Muscle of arm (tissue), 12 donors: ENCODE results near the gene KIAA1671. TPM values are rescaled to one million over a fixed set of nuclear protein-coding genes. Genes with fewer than 3 reads are reported as not detected.

Experiments
- DNase-seq: peaks from one replicate; pipeline ENCODE4 v3.0.0-alpha.2; 2013
- polyA plus RNA-seq, 12 donors: library from polyadenylated mRNA; unstranded; fragments of 120-200 nt; gene quantifications; one replicate each; pipeline ENCODE4 v1.2.1, GENCODE V29; 2013; ENCODE audit not compliant: insufficient read length in 12 of 12

KIAA1671 gene
- polyA plus RNA-seq, 12 donors = 22.8 to 48.6 (median 33.3) TPM; not detected in 1

DNA sequence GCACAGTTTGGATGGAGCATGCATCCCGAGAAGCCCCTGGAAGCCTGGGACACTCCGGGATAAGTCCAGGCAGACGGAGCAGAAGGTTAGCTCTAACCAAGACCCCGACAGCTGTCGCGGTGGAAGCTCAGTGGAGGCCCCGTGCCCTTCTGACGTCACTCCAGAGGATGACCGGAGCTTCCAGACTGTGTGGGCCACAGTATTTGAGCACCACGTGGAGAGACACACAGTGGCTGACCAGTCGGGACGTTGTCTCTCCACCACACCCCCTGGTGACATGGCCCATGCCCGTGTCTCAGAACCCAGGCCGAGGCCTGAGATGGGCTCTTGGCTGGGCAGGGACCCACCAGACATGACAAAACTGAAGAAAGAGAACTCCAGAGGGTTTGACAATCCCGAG, 86.3 kb downstream of the KIAA1671 start:
- DNase-seq = no peak

DNA sequence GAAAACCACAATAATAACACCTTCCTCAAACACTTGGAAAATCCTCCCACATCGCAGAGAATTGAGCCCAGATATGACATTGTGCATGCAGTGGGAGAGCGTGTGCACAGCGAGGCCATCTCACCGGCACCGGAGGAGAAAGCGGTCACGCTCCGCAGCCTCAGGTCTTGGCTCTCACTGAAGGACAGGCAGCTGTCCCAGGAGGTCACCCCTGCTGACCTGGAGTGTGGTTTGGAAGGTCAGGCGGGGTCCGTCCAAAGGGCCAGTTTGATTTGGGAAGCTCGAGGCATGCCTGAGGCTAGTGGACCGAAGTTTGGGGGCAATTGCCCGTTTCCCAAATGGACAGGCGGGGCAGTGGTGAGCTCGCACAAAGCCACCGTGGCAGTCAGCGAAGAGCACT, 86.7 kb downstream of the KIAA1671 start:
- DNase-seq = no peak

DNA sequence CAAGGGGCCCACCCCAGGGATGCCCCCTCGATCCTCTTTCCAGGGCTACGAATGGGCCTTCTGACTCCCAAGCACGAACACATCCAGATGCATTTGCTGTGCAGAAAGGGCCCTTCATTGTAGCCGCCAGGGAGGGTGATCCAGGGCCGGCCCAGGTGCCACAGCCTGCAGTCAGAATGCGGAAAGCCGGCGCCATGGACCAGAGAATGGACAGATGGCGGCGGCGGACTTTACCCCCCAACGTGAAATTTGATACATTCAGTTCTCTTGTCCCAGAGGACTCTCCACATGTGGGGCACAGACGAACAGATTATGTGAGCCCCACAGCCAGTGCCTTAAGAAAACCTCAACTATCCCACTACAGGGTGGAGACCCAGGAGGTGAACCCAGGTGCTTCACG, 87.2 kb downstream of the KIAA1671 start:
- DNase-seq = no peak

DNA sequence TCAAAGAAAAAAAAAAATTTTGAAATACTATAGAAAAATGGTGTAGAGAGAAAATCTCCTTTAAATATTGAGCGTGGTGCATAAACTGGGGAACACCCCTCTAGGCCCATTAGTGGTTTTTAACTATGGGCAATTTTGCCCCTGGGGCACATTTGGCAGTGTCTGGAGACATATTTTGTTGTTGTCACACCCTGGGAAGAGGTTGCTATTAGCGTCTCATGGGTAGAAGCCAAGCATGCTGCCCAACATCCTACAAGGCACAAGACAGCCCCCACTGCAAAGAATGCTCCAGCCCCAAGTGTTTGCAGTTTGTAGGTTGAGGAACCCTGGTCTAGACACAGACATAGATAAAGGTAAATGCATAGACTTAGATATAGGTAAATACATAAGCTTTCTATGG, 92.6 kb downstream of the KIAA1671 start:
- no peak for DNase-seq

DNA sequence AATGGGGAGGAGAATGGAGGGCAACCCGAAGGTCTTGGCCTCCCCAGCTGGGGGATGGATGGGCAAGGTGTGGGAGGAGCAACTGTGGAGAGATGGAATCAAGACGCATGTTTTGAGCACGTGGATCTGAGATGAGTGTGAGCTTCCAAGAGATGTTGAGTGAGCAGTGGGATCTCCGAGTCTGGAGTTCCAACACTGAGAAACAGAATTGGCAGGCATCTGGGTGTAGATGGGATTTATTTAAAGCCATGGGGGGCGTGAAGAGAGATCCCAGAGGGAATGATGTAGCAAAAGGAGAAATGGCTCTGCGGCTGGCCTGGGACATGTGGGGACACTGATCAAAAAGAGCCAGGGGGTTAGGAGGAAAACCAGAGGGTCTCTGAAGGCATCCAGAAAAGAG, 95.6 kb downstream of the KIAA1671 start:
- DNase-seq = no peak

DNA sequence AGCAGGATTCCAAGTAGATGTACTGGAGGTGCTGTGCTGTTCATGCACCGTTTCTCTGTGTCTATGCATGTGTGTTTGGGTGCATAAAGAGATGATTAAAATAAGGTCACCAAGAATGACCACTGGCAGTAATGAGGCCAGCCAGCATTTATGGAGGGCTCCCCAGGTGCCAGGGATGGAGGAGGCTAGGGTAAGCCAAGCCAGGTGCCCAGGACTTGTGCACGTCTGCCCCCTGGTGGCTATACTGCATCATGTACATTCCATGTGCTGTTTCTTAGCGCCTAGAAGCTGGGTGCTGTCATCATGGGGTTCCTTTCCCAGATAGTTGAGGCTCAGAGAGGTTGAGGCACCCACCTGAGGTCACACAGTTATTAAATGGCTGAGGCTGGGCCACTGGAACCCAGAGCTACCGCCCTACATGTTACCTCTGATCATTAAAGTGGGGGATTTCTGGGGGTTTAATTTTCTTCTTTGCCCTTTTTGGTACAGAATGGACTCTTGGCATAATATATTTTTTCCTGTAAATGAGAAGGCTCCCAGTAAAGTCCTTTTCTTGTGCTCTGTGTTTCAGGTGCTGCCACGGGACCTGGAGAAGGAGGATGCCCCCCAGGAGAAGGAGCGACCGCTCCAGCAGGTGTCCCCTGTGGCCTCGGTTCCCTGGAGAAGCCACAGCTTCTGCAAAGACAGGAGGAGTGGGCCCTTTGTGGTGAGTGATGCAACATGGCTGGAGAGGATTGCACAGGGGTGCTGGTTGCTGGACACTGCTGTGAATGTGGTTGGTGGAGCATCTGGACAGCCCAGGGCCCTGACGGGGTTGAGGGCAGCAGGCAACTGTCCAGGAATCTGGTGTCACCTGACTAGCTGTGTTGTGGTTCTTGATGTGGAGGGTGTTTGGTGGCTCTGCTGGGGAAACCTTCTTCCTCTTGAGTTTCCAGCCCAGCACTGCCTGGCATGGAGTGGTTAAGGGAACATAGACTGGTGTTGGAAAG, 96.4 kb downstream of the KIAA1671 start:
- peak; percentile 44 for DNase-seq

DNA sequence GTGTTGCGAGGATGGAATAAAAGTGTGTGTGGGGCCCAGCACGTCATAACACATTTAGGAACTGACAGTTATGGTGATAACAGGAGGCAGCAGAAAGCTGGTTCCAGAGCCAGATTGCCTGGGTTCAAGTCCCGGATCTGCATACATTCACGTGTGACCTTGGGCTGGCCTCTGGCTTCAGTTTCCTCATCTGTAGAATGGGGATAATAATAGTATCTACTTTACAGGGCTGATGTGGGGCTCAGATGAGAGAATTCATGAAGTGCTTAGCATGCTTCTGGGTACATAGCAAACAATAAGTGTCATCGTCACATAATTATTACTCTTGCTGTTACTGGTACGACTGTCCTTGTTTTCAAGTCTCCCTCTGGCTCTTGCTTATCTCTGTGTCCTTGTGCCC, 97.3 kb downstream of the KIAA1671 start:
- DNase-seq = no peak

DNA sequence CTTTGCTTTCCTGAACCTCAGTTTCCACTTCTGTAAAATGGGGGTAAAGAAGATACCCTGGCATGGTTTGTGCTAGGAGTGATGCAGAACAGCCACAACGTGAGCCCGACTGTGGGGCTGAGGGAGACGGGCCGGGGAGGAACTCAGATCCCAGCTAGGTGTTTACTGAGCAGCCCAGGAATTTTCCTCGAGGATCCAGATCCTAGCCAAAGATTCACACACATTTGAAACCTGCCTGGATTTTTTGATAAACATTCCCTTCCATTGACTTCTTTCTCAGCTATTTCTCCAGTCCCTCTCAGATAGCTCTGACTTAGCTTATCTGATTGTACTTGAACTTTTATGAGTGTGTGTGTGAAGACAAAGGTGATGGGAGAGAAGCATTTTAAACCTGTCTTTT, 98.0 kb downstream of the KIAA1671 start:
- DNase-seq = no peak

DNA sequence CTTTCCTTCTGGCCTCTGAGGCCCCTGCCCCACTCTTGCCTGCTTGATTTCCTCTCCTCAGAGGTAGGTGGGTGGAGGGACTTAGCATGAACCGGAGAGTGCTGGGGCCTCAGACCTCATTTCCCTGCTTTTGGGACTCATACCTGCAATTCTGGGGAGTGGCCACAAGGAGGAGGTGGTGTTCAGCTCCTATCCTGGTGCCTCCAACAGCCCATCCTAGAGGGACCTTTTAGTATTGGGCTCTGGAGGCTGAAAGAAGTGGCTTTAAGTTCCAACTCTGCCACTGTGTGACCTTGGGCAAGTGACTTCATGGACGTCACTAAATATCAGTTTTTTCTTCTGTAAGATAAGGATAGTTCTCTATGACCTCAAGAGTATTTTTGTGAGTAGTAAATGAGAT, 98.6 kb downstream of the KIAA1671 start:
- DNase-seq = no peak

DNA sequence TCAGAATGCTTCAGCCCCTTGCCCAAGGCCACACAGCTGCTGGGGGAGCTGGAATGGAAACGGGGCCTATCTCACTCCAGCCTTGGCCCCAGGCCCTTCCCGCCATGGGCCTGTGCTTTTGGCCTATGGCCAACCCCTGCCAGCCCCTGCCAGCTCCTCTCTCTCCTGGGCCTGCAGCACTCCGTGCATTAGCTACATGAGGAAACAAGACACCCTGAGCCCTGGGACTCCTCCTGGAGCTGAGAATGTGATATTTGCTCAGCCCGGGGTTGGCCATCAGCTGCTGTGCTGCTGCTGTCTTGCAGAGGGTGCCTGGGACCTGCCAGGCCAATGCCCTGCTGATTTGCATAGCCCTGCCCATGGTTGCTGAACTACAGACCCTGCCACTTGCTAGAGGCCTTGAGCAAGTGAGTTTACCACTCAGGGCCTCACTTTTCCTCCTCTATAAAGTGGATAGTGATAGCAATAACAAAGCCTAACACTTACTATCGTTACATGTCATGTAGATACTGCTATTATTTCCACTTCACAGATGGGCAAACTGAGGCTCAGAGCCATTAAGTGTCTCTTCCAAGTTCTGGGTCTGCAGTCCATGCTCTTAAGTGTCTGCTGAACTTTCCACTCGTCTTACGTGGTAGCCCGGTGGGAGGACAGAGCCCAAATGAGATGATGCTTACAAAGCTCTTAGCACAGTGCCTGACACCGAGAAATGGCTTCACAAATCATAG, 99.6 kb downstream of the KIAA1671 start:
- no peak for DNase-seq

DNA sequence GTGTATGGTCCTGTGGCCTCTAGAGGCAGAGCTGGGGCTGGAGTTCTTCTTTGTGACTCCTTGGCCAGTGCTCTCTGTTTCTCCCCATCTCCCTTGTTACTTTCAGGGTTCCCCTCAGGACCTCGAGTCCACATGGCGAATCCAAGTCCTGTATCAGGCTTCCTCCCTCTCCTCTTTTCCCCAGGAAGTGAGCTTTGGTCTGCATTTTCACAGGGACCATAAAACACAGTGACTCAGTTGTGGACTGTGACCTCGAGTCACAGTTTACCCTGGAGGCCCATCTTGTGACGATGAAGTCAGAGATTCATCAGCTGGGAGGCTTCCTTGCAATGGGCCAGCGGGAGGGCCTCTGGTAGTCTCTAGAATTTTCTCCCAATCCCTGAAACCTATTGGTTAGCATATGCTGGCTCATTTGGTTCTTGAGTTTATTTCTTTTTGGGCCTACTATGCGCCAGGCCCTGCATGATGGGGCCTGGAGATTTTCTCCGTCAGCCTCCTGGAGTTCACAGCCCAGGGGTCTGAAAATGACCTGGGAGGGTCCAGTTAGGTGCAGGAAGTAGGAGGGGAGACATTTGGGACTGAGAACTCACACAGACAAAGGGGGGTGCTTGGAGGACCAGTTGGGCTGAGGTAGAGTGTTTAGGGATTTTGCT, 100.8 kb downstream of the KIAA1671 start:
- no peak for DNase-seq

DNA sequence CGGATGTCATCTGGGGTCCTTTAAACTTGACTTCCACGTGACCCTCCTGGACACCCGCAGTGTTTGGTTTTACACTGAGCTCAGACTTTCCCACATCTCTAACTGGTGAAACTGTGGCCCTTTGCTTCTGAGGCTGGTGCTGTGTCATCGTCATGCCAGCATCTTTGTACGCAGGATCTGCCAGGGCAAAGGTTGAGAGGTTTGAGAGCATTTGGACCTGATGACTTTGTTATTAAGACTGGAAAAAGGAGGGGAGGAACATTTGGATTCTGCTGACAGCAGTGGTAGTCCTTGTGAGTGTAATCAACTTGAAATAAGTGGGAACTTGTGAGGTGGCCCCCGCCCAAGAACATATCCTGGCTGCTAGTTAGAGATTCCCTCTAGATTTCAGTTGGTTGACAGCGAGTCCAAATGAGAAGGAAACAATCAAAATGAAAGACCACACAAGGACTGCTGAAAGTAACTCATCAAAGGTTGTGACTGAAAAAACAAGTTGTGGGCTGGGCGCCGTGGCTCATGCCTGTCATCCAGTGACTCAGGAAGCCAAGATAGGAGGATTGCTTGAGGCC, 102.5 kb downstream of the KIAA1671 start:
- no peak for DNase-seq

DNA sequence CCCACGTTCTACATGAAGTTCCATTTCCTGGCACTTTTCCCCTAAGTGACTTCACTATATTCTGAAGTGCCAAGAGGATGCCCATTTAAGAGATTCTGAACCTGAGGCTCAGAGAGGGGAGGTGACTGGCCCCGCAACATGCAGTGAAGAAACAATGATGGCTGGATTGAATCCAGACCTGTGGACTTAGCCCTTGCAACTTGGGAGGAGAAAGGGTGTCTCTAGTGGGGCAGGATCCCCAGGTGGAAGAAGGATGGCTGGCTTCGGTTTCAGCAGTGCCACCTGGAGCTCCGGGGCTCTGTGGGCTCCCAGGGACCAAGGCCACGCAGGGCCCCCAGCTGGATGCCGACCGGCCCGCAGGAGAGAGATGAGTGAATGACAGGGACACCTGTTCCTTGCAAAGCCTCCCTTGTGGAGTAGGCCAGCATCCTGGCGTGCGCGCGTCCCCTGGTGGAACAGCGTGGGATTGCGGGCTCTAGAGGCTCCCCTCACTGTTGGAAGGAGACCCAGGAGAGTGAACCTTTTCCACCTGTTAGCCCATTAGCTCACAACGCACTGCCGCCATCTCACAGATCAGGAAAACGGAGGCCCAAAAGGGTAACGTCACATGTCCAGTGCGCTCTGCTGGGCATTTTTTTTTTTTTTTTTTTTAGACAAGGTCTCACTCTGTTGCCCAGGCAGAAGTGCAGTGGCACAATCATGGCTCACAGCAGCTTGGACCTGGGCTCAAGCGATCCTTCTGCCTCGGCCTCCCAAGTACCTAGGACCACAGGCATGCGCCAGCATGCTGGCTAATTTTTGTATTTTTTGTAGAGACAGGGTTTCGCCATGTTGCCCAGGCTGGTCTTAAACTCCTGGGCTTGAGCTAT, 104.7 kb downstream of the KIAA1671 start:
- DNase-seq = peak; percentile 63

DNA sequence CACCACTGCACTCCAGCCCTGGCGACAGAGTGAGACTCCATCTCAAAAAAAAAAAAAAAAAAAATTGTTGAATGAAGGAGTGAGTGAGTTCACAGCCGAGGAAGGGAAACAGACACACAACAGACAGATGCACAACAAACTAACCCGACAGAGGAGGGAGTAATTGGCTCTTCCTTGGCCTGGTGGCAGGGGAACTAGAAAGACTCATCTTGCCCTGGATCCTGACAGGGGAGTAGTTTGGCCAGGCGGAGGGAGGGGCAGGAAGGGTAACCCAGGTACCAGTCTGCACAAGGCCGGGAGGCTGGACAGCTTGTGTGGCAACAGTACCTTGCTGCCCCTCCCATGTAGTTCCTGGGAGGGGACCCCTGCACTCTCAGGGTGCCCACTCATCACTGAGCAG, 106.9 kb downstream of the KIAA1671 start:
- DNase-seq = no peak

DNA sequence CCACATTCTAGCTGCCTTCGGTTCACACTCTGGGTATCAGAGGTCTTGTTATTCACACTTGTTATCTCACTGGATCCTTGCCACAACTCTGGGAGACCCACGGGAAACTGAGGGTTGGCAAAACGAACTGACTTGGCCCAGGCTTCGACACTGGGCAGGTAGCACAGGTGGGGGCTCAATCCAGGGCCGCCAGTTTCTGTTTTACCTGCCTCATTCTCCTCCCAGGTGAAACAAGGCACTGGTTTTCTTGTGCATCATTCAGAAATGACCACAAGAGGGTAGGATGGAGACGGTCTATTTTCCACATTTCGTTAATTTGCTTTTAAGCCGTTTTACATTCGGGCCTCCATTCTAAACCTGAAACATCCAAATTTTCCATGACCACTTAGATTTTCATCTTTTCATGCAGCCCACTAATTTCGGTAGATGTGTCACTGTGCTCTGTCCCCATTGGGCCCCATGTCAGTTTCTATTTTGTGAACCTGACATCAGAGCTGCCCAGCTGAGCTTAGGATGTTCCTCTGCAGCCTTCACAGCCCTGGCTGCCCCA, 108.1 kb downstream of the KIAA1671 start:
- DNase-seq = no peak

DNA sequence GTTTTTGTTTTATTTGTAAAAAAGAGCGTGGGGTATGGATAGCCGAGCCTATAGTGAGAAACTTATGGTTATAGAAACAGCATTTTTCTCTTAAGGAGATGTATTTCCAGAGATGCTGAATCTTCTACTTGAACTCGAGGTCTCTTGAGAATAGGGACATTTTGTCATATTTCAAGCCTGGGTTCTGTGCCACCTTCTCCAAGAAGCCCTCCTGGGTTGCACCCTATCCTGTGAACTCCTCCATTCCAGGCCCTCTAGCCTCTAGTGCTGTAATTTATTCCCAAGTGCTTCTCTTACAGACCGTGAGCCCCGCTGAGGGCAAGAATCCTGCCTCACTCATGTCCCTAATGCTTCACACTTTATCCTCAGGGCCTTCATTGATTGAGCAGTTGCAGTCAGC, 108.6 kb downstream of the KIAA1671 start:
- DNase-seq = no peak

DNA sequence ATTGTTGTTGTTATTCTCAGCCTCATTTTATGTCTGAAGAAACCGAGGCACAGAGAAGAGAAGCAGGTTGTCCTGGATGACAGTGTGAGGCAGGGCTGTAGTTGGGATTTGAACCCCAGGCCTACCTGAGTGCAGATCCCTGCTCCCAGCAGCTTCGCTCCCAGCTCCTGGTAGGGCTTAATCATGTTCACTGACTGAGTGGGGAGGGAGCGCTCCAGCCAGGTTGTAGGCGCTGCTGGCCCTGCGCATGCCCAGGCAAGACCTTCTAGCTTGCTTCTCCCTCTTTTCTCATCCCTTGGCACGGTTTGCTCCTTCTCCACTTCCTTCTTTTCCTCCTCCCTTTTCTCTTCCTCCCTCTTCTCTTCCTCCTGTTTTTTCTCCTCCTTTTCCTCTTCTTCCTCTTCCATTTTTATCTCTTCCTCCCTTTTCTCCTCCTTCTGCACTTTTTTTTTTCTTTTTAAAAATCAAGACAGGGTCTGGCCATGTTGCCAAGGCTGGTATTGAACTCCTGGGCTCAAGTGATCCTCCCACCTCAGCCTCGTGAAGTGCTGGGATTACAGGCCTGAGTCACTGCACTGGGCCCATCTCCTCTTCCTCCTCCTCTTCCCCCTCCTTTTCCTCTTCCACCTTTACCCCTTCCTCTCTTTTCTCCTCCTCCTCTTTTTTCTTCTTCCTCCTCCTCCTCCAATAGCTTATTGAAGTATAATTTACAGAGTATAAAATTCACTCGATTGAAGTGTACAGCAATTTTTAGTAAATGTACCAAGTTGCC, 109.3 kb downstream of the KIAA1671 start:
- no peak for DNase-seq

DNA sequence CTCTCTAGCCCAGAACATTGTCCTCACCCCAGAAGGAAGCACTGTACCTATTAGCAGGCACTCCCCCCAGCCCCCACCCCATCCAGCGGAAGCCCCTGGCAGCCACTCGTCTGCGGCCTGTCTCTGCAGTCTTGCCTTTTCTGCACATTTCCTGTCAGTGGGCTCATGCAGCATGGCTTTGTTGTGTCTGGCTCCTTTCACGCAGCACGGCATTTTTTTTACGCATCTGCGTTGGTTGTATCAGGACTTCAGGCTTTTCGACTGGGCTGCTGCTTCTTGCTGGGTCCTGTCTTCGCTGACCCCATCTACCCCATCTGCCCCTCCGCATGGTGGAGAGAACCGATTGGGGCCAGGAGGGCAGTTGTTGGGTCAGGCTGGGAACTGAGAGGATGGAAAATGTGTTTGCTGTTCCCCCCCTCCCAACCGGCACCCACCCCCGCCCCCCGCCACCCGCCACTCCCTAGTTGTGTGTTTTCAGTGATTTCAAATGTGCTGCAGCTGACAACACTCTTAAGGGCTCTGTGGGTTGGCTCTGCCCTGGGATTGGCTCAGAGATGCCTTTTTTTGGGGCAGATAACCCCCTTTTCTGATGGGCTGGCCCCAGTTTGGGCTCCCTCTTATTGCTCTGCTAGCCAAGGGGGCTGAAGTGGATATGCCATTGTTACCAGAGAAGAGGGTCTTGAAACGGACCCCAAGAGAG, 110.0 kb downstream of the KIAA1671 start:
- no peak for DNase-seq

DNA sequence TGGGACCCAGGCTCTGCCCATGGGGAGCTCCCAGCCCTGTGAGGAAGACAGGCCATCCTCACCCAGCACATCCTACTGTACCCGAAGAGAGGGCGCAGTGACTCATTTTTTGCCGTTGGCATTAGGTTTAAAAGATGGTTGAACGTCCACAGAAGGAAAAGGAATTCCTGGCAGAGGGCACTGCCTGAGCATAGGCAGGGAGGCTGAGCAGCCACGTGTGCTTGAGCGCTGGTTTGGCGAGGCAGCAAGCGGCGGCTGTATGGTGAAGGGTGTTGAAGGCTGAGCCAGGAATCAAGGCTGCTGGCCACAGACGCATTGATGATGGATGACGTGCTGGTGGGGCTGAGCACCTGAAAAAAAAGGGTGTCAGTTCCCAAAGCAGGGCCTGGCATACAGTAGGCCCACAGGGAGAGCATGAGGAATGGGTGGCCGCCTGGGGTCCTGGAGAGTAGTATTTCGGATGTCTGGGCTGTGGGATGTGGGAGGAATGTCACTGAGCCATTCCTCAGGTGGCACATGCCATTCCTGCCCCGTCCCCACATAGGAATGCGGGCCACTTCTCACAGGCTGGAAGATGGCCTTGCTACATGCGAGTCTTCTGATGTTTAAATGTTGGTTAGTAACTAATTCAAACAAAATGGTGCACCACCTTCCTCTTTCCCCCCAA, 112.5 kb downstream of the KIAA1671 start:
- DNase-seq = no peak
